NCI-H146 (cell line): ENCODE data around the gene SARDH.

Experiments
- DNase-seq: peaks from one replicate; lab custom pipeline; 2025; lab: John Stamatoyannopoulos, UW

The SARDH gene

DNA sequence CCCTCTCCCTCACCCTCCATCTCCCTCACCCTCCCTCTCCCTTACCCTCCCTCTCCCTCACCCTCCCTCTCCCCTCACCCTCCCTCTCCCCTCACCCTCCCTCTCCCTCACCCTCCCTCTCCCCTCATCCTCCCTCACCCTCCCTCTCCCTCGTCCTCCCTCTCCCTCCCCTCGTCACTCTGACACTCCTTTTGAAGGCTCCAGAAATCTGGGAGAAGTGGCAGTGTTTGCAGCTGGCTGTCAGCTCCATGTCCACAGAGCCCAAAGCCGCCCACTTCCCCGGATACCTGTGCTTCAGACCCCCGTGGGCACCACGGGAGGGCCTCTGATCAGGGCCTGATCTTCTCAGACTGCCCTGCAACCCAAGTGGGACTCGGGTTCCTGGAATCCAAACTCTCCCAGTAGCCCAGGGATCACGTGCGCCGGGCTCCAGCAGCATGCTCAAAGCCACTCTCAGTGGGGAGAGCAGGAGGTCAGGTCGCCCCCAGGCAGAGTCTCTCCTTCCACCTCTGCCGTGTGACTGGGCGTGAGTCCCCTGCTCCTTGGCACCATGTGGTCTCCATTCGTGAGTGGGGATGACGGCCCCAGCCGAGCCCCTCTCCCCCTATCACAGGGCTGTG is 68.9 kb downstream of the SARDH start:
- no peak for DNase-seq

DNA sequence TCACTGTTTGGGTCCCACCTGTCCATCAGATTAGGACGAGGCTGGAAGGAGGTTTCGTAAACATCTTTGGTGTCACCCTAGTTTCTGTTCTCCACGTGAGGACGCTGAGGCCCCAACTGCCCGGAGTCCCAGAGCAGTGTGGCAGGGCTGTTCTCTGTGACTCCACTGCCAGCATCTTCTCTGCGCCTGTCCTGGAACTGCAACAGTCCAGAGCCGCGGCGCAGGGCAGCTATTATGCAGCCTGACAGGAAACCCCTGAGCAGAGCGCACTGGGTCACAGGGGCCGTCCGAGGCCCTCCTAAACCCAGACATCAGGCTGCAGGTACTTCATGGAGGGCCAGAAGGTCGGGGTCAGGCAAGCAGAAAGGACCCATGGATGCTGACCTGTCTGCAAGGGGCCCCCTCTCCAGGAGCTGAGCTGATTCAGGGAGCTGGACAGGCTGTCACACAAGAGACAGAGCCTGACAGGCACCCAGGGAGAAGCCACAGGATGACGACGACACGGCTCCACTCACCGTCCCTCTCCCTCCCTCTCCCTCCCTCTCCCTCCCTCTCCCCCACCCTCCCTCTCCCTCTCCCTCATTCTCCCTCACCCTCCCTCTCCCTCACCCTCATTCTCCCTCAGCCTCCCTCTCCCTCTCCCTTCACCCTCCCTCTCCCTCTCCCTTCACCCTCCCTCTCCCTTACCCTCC is 70.2 kb downstream of the SARDH start:
- DNase-seq, result no peak

DNA sequence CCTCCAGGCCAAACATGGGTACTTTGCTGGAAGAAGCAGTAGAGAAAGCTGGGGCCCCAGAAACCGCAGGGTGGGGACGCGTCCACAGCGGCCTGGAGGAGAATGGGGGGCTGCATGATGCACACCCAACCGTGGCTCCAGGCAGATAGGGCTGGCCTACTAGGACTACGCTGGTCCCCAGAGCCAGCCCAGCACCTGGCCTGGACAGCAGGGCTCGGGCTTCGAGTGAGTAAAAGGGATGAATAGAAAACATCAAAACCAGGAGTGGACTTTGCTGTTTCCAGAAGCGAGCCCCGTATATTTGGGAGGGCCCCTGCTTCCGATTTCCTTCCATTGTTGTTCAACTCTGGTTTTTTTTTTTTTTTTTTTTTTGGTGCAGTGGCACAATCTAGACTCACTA is 71.3 kb downstream of the SARDH start:
- no peak for DNase-seq

DNA sequence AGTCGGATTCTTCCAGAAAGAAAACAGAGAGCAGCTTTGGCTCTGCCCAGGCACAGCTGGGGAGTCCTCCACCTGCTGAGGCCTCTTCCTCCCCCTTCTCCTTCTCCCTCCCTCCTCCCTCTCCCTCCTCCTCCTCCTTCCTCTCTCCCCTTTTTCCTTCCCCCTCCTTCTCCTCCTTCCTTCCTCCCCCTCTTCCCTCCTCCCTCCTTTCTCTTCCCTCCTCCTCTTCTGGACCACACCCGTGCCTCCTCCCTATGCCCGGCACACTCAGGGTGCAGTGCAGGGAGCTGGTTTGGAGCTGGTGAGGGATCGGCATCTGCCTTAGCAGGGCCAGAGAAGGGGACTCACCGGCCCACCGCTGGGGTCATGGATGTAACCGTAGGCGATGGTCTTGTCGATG is 71.8 kb downstream of the SARDH start:
- DNase-seq, result no peak

DNA sequence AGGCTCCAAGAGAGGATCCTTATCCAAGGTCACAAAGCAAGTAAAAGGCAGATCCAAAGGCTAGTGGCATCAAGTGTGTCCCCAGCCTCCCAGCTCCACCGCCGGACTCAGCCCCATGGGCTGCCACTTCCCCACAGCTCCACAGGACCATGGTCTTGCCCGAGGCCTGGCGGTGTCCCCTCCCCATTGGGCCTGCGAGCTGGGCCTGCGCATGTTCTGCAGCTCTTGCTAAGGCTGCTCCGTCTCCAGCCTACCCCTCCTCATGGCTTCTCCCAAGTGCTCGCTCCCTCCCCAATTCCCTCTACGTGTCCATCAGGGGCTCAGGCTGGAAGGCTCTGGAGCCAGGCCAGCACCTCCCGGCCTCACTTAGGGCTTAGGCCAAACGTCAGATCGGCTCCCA is 72.6 kb downstream of the SARDH start:
- no peak for DNase-seq

DNA sequence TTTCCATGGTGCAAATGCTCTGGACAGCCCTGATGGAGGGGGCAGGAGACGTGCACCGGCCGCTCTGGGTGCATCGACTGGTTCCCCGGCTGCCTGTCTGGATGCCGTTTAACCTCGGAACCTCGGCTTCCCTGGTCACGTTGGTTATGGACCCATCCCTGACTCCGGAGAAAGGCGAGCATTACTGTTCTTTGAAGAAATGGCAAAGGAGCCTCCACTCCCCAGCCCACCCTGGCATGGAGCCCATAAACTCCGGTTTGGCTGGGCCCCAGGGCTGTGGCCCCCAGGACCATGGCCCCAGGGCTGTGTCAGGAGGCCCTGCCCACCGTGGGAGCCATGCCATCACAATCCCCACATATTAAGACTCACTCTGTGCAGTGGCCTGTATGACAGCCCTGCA is 73.1 kb downstream of the SARDH start:
- no peak for DNase-seq

DNA sequence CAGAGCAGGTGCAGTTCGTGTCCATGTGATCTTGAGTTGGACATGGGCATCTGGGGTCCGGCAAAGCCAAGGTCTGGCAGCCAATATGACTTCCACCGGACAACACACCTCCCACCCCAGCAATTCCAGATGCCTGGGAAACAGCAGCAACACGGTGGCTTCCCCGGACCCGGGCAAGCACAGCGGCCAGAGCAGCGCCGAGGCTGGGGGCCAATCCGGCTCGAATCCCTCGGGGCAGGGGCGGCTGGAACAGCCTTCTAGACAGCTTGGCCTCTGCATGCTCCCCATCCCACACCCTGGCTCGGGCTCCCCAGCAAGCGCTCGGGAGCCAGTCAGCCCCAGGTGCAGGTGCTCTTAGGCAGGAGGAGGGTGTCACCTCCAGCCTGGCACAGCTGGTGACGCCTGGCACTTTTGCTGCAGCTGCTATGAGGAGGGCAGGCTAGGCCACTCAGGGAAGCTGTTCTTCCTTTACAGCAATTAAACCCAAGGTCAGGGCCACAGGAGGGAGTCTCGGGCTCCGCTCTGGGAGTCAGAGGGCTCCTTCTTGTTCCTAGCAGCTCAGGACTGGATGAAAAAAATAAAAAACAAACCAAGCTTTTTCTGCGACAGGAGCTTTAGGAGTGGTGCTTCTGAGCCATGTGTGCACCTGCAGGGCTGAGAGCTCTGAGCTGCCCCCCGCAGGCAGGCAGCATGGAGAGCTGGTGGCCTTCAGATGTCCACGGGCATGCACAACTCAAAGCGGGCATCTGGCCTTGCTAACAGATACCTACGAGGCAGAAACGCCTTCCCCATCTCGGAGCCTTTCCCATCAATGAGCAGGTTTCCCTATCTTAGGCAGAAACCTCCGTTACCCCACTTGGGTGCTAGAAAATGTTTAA is 73.7 kb downstream of the SARDH start:
- peak; percentile 61 for DNase-seq

DNA sequence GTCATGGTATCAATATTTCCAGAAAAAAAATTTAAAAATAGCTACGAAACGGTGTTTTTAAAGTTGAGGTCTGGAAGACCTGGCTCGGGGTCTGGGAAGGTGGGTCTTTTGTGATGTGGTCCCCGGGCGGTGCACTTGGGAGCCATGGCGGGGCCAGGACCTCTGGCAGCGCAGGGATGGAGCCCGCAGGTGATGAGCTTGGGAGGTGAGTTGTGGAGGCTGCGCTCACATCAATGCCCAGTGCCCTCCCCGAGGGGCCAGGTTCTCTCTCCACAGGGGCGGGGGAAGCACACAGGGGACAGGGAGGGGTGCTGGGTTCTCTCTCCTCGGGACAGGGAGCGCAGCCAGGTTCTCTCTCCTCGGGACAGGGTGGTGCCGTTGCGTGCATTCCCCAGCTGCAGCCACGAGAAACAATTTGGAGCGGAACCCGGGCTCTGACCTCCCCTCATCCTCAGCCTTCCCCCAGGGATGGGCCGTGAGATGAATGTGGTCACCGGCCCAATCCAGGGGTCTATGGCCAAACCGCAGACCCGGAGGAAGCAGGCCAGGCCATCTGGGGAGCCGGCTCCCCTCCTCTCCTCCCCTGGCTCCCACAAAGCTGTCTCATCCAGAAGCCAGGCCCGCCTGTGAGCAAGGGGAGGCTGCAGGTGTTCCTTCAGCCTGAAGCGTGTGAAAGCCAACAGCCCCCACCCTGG is 76.2 kb downstream of the SARDH start:
- no peak for DNase-seq

DNA sequence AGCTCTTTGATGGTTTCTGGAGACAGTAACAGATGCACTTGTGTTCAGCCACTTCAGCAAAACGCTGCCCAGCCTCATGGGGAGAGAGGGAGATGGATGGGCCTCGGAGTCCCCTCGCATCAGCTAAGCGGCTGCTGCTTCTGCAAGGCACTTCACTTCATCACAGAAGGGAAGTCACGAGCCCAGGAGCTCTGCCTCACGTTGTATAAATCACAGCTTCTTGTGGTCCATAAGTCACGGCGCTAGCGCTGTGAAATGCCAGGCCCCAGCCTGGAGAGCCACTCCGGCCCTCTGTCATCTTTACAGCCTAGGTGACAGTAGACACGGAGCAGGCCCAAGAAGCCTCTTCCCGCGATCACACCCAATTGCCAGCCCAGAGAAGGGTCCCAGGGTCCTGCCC is 78.6 kb downstream of the SARDH start:
- no peak for DNase-seq

DNA sequence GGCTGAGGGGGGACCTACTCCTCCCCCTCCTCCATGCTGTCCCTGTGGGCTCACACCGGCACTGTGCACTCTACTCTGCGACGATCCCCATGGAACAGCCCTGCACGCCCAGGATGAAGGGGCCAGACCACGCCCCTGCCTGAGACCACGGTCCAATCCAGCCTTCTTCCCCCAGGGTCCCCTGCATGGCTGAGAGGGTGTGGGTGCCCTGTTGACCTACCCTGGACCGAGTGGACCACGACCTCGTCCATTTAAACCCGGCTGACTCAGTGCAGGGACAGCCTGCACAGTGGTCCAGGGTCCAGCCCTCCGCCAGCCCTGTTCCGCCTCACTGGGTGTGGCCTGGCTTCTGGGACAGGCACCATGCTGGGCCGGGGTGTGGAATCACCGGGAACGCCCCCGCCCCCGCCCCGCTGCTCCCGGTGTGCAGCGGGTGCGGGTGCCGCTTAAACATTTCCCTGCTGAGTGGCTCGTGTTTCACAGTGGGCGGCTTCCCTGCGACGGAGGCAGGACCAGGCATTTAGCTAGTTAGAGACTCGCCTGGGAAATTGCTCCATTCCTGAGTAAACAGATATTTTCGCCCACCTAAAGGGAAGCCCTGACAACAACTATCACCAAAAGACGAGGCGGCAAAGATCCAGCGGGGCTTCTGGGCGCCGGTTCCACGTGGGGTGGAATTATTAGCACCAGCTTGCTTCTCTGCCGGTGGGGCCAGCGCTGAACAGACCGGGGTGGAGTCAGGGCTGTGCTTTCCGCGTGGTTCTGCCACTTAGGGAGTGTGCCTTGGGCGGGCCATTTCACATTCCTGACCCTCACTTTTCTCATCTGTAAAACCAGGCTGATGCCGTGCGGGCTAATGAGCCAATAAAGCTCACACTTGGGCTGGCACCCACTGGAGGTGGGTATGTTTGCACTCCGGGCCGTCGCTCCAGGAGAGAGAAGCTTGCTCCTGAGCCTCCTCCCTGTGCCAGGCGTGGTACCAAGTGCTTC is 79.4 kb downstream of the SARDH start:
- DNase-seq, result peak; percentile 81

DNA sequence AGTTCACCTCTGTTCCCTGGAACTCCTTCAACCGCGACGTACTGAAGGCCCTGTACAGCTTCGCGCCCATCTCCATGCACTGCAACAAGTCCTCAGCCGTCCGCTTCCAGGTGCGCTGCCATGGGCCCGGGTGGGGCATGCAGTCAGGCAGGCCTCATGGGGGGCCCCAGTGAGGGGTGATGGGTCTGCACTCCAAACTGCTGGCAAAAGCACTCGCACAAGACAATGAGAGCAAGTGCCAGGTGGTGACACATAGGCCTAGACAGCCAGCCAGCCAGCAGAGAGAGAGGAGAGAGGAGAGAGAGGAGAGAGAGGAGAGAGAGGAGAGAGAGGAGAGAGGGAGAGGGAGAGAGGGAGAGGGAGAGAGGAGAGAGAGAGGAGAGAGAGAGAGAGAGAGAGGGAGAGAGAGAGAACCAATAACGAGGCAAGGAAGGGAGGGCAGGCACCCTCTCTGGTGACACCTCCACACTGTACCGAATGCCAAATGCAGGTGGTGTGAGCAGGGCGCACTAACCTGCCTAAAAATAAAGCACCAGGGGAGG is 81.0 kb downstream of the SARDH start:
- DNase-seq, result no peak

DNA sequence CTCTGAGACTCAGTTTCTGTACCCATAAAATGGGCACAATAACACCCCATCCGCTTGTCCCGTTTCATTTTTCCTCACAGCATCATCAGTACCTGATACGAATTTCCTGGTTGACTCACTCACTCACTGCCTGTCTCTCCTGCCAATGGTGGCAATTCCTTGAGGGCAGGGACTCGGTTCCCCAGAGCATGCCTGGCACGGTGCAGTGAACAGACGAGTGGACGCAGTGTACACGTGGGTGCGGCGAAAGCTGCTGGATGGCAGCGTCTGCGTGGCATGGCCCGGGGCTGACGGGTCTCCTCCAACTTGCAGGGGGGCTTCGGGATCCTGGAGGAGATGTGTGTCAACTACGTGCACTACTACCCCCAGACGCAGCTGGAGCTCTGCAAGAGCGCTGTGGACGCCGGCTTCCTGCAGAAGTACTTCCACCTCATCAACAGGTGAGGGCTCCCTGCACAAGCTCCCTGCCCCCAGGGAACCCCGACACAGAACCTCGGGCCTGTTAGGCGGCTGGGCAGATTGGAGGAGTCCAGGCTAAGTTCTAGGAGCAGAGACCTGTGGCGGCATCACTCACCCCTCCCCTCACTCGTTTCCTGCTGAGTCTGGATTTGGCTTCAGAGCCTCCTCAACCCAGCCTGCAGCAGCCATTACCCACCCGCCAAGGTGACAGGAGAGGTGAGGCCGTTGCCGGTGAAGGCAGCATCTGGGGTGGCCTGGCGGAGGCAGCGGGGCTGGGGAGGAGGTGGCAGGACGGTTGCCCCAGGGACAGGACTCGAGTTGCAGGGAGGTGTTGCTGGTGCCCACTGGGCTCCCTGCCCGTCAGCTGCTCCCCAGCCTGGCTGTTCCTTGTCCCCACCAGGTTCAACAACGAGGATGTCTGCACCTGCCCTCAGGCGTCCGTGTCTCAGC is 81.7 kb downstream of the SARDH start:
- DNase-seq, result no peak

DNA sequence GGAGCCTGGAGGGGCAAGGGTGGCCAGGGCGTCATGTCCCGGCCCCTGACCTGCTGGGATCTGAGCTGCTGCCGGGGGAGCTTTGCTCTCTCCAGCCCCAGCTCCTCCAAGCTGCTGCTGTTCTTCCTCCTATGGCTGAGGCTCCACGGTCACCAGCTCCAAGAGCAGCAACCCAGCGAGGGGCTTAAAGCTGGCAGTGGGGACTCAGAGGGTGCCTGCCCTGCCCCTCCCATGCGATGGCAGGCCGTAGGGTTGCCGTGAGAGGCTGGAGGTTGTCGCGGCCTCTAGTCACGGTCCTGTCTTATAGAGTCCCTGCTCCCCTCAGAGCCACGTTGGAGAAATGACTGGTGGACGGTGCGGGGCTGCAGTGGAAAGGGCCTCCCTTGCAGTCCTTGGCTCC is 82.5 kb downstream of the SARDH start:
- no peak for DNase-seq

DNA sequence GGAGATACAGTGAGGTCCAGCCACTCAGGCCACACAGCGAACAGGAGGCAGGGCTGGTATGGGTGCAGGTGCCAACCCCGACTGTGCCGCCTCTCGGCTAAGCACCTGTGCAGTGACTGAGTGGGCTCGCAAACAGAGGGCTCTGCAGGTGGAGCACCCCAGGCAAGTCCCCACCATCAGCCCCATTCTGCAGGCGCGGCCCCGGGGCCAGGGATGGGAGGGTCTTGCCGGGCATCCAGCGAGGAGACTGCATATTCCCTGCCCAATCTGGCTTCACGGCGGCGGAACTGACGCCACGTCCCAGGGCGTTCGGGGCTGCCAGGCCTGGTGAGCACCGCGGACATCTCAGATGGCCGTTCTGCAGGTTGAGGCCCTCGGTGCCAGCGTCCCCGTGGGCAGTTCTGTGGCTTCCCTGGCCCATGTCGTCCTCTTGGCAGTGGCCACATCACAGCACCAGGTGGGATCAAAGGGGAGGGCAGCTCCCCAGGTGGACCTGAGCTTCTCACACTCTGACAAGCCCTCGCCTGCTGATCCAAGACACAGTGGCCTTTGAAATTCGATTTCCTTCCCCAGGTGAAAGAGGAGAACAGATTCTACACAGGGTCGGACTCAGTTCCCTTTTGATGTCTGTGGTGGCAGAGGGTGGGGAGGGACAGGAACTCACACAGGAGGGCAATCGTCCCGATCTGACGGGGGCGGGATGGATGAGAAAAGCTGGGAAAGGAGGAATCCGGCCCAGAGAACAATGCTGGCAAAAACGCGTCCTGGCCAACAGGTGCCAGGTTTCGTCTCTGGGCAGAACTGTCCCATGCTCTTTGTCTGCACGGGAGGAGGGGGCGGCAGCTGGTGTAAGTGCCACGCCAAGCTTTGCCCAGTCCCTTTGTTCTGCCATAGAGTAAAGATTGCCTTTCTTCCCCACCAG is 83.2 kb downstream of the SARDH start:
- DNase-seq, result no peak

DNA sequence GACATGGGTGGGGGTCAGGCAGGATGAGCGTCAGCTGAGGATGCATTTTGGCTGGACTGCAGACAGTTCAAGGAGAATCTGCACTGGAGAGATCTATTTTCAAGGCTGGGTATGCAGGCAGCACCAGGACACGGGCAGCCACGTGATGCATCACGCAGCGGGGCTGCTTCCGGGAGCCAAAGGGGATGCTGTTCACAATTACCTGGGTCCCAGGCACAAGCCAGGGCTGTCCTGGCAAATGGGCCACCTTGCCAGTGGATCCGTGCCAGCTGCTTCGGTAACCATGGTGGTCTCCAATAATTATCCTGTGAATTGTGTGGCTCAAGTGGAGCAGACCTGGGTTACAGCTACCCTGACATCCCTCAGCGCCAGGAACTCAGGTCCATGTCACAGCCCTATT is 84.5 kb downstream of the SARDH start:
- DNase-seq, result no peak

DNA sequence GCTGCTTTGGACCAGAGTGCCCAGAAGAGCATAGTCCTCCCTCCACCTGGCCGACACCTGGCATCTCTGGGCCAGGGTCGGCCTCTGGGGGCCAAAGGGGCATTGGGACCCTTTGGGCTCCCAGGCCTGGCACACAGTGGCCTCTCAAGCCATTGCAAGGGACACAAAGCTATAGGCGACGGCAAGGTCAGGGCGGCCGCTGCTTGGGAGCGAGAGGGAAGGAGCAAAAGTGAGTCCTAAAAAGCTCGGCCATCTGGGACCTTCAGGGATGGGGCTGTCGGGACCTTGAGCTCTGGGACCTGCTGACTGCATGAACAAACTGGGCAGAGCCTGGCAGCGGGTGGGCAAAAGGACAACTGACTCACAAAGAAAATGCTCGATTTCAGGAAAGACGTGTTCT is 88.1 kb downstream of the SARDH start:
- DNase-seq, result no peak

DNA sequence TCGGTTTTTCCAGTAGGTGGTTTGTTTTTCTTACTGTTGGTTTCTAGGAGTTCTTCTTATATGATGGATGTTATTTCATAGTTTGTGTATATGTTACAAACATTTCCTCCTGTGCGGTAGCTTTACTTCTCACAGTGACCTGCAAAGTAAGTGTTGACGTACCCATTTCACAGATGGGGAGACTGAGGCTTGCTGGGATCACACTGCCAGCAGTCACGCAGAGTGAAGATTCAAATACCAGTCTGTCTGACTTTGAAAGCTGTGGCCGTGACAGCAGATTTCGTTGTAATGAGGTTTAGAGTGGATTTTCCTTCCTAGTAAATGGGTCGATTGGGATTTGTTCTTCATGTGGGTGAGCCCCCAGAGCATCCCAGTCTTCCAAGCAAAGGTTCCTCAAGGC is 89.0 kb downstream of the SARDH start:
- DNase-seq, result no peak

DNA sequence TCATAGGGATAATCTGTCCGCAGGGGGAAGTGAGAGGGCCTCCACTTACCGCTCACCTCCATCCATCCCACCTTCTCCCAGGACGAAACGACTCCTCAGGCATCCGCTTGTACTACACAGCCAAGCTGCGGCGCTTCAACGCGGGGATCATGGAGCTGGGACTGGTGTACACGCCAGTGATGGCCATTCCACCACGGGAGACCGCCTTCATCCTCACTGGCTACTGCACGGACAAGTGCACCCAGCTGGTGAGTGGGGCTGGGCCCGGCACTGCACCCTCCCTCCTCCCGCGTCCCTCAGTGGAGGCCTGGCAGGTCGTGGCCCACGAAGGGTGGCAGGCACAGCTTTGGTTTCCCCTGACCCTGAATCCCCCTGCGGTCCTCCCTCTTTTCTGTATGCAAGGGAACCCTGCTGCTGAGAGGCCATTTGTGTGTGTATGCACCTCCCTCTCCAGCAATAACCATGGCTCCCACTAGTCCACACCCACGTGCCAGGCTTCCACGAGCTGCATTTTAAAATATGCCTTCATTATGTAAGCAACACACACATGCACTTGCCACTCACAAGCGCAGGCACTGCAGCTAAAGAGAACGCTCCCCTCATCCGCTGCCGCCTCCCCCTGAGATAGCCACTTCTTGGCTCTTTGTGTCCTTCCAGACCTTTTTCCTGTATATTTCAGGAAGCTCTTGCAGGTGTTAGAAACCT is 90.2 kb downstream of the SARDH start:
- no peak for DNase-seq
